CD1c-positive myeloid dendritic cell (primary cell): Measurements from ENCODE around the gene ZNF892.
"Not testable (repeated sequence)": the region's sequence is repeated elsewhere in the genome, so short reads cannot be mapped to it uniquely, and the experiment has no call there.

Source experiments
- DNase-seq: peaks from one replicate; pipeline ENCODE4 v3.0.0-alpha.2; 2016; ENCODE audit errors: extremely low spot score

The ZNF892 gene

GRCh38 chr2:95225658-95226057, 18.3 kb downstream of the ZNF892 start:
- DNase-seq, result no peak

DNA sequence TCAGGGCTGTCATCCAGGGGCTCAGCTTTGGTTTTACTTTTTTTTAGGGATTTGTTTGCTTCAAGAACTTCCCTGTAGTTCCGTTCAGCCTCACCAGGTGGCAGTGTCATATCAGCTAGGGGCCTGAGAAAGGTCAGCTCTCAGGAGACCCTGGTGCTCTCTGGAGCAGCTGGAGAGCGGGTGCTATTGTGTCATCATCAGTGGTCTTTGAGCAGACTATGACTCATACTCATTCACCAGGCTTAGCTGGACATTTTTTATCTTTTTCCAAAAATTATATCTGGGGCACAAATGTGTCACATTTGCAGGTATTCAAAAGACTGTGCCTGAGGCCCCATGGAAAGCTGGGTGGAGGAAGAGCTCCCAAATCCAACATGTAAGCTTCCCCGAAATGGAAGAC, 24.4 kb downstream of the ZNF892 start:
- DNase-seq, result peak; percentile 73

- DNase-seq, result no peak
These were observed 24.9 kb downstream of the ZNF892 start for GRCh38 chr2:95232232-95232631.

GRCh38 chr2:95234286-95234785, 27.0 kb downstream of the ZNF892 start:
- DNase-seq, result no peak

GRCh38 chr2:95234816-95235215, 27.5 kb downstream of the ZNF892 start:
- DNase-seq, result no peak

GRCh38 chr2:95238131-95238530, 30.8 kb downstream of the ZNF892 start:
- no peak for DNase-seq

DNA sequence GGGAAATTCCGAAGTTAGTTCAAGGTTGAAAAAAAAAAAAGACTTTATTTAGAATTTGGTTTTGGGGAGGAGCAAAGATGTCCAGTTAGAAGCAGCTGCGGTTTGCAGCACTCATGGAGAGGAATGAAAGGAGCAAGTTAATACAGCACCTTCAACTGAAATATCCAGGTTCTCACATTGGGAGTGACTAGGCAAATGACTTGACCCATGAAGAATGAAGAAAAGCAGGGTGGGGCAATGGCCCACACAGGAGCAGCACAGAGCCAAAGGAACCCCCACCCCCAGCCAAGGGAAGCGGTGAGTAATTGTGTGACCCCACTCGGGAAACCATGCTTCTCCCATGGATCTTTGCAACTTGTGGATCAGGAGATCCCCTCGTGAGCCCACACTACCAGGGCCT, 32.8 kb downstream of the ZNF892 start:
- no peak for DNase-seq

DNA sequence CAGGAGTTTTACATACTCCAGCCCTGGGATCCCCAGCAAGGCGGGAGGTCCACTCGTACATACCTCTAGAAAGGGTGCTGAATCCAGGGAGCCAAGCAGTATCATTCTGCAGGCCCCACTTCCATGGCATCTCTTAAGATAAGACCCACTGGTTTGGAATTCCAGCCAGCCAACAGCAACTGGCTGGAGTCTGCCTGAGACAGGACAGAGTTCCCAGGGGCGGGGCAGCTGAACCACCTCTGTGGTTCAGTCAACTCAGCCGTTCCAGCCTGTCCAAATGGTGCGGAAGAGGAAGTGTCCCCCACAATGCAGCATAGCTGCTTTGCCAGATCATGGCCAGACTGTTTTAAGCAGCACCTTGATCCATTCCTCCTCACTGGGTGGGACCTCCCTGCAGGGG, 33.2 kb downstream of the ZNF892 start:
- DNase-seq, result no peak

DNA sequence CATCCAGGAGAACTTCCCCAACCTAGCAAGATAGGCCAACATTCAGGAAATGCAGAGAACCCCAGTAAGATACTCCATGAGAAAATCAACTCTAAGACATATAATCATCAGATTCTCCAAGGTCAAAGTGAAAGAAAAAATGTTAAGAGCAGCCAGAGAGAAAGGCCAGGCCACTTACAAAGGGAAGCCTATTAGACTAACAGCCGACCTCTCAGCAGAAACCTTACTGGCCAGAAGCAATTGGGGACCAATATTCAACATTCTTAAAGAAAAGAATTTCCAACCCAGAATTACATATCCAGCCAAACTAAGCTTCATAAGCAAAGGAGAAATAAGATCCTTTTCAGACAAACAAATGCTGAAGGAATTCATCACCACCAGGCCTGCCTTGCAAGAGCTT, 34.8 kb downstream of the ZNF892 start:
- not testable (repeated sequence) for DNase-seq
